PC-3 (cell line): ENCODE results near the gene ERFE. TPM values are rescaled to one million over a fixed set of nuclear protein-coding genes. Genes with fewer than 3 reads are reported as not detected.

Experiments
- ATAC-seq: fragments of 200-7000 bp; cut with Tn5 transposase; 2 replicates; pipeline ENCODE4 v1.9.1; 2020; ENCODE audit warnings: mild to moderate bottlenecking, moderate library complexity
- BruUV-seq: library from RNA; stranded (reverse); fragments of 400-500 nt; replicated peaks from 2 replicates; lab custom pipeline; 2021; lab: Mats Ljungman, UMichigan
- CTCF ChIA-PET: fragments of 300-600 bp; sonication (Branson Sonifier 250); formaldehyde crosslinking; loops from one replicate; lab custom pipeline; 2022; ENCODE audit warnings: antibody characterized with exemption; lab: Charles Lee
- POLR2A ChIA-PET: fragments of 300-600 bp; sonication (Branson Sonifier 250); formaldehyde crosslinking; loops from one replicate; lab custom pipeline; 2022; ENCODE audit warnings: antibody characterized with exemption; ENCODE audit not compliant: unreplicated experiment; lab: Charles Lee
- DNase-seq: peaks from one replicate; pipeline ENCODE4 v3.0.0-alpha.2; 2015
- H2AFZ ChIP-seq: fragments of 300-600 bp; sonication (generic); 2 replicates; pipeline ENCODE4 v1.6.0; 2016; ENCODE audit warnings: antibody characterized with exemption, low read length
- H3F3A ChIP-seq: fragments of 300-600 bp; sonication (generic); one replicate; pipeline ENCODE4 v1.6.0; 2017; ENCODE audit warnings: antibody characterized with exemption, low read length, control low read depth, mild to moderate bottlenecking; ENCODE audit not compliant: unreplicated experiment
- H3K27ac ChIP-seq: fragments of 300-600 bp; sonication (generic); 2 replicates; pipeline ENCODE4 v1.5.1; 2016; ENCODE audit warnings: mild to moderate bottlenecking, low read length
- H3K27me3 ChIP-seq: fragments of 300-600 bp; sonication (generic); 2 replicates; pipeline ENCODE4 v1.6.1; 2016; ENCODE audit warnings: low read length, mixed read lengths
- H3K36me3 ChIP-seq: fragments of 300-600 bp; sonication (generic); 2 replicates; pipeline ENCODE4 v1.6.1; 2016; ENCODE audit warnings: low read depth, mixed run types, low read length, mixed read lengths
- H3K4me1 ChIP-seq: fragments of 300-600 bp; sonication (generic); 2 replicates; pipeline ENCODE4 v1.5.1; 2016; ENCODE audit warnings: low read length; ENCODE audit not compliant: insufficient read depth
- H3K4me2 ChIP-seq: fragments of 300-600 bp; sonication (generic); 2 replicates; pipeline ENCODE4 v1.6.0; 2016; ENCODE audit warnings: low read length
- H3K4me3 ChIP-seq: fragments of 300-600 bp; sonication (generic); 2 replicates; pipeline ENCODE4 v1.5.1; 2016; ENCODE audit warnings: mild to moderate bottlenecking, low read length, mixed read lengths
- H3K79me2 ChIP-seq: fragments of 300-600 bp; sonication (generic); 2 replicates; pipeline ENCODE4 v1.6.1; 2017; ENCODE audit warnings: low read length, mixed read lengths
- H3K9ac ChIP-seq: fragments of 300-600 bp; sonication (generic); 2 replicates; pipeline ENCODE4 v1.6.0; 2016; ENCODE audit warnings: mild to moderate bottlenecking, low read length
- H3K9me2 ChIP-seq: fragments of 300-600 bp; sonication (generic); replicated peaks from 2 replicates; pipeline ENCODE4 v1.6.1; 2016; ENCODE audit warnings: mixed run types, low read length, mixed read lengths
- H3K9me3 ChIP-seq: fragments of 300-600 bp; sonication (generic); 2 replicates; pipeline ENCODE4 v1.6.1; 2016; ENCODE audit warnings: low read length, mixed read lengths
- H4K20me1 ChIP-seq: fragments of 300-600 bp; sonication (generic); 2 replicates; pipeline ENCODE4 v1.6.1; 2016; ENCODE audit warnings: low read length, mixed read lengths
- CTCF ChIP-seq: fragments of 300-600 bp; sonication (generic); conservative IDR thresholded peaks from 2 replicates; pipeline ENCODE4 v1.5.1; 2017; ENCODE audit warnings: antibody characterized with exemption, low read depth, mild to moderate bottlenecking, low read length
- EZH2 ChIP-seq: fragments of 300-600 bp; sonication (generic); IDR thresholded peaks from one replicate; pipeline ENCODE4 v1.6.1; 2017; ENCODE audit warnings: antibody characterized with exemption, mild to moderate bottlenecking, low read length; ENCODE audit not compliant: unreplicated experiment
- EZH2phosphoT487 ChIP-seq: fragments of 300-600 bp; sonication (generic); IDR thresholded peaks from 2 replicates; pipeline ENCODE4 v1.6.1; 2018; ENCODE audit warnings: mild to moderate bottlenecking, antibody characterized with exemption, low read length, borderline replicate concordance
- intact Hi-C: fragments of 100-400 bp; cut with micrococcal nuclease; formaldehyde crosslinking; loops from 2 replicates; pipeline ENCODE4 v1.9.0; 2023
- total RNA-seq: library from RNA; depleted of rRNA; stranded (reverse); fragments of >200 nt; gene quantifications from 2 replicates; pipeline ENCODE4 v1.2.3, GENCODE V29; 2014

The ERFE gene
- total RNA-seq, 1 experiment from 2014 or later = 7.4 TPM

DNA sequence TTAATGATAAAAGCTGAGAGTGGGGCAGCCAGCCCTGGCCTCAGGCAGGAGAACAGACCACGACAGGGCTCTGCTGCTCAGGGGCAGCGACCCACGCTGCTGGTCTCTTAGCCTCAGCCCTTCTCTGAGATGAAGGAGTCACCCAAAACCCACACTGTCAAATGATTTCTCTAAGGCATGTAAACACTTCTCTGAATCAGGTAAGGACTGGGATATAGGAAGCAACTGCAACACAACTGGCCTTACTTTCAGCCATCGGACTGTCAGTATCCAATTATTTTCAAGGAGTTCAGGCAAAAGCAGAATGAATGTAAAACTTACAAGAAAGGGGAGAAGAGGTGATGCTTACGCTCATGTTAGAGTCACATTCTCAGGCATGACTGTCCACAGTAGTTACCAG is 21.8 kb downstream of the ERFE start:
- DNase-seq (no peak), ATAC-seq (no peak)
- no peak overlapping the region for H3K27ac ChIP-seq
- TF ChIP-seq EZH2 = no peak
- no peak for TF ChIP-seq EZH2phosphoT487
- no peak for TF ChIP-seq CTCF
- peaks cover 62% of the 10 kb centered on the region for H3K36me3 ChIP-seq
- H3K9me2 ChIP-seq = no peaks in the 10 kb centered on the region
- CTCF ChIA-PET = no interaction called here
- BruUV-seq = no TSS peak
- H3K9ac ChIP-seq = no peak overlapping the region
- POLR2A ChIA-PET = no interaction called here
- H3K4me3 ChIP-seq = no peak overlapping the region
- H3K27me3 ChIP-seq = no peaks in the 10 kb centered on the region
- no peaks in the 10 kb centered on the region for H3K4me1 ChIP-seq
- intact Hi-C loops = no loop called here
- H4K20me1 ChIP-seq = no peaks in the 10 kb centered on the region
- no peaks in the 10 kb centered on the region for H3K79me2 ChIP-seq
- no peaks in the 10 kb centered on the region for H3F3A ChIP-seq
- no peaks in the 10 kb centered on the region for H3K9me3 ChIP-seq
- H3K4me2 ChIP-seq = no peak overlapping the region
- no peak overlapping the region for H2AFZ ChIP-seq

DNA sequence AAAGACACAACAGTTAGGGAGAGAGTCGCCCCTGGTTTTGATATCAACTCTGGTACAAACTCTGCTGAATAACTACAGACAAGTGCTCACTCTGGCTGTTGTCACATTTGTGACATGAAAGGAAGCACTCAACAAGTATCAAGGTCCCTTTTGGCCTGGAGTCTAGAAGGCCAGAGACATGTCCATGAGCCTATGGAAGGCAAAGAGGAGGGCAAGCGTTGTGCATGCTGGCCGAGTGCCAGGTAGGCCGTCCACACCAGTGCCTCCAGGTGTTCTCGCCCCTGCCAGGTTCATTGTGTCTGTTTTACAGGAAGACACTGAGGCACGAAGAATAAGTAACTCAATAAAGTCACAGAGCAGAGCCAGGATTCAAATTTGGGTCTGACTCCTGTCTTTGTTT is 23.6 kb downstream of the ERFE start:
- POLR2A ChIA-PET = no interaction called here
- Histone ChIP-seq H3K4me2 (no peak overlapping the region), H4K20me1 (no peaks in the 10 kb centered on the region), H3K79me2 (no peaks in the 10 kb centered on the region), H3K9ac (no peak overlapping the region), H3F3A (no peaks in the 10 kb centered on the region), H3K27me3 (no peaks in the 10 kb centered on the region), H3K9me3 (no peaks in the 10 kb centered on the region), H3K27ac (no peak overlapping the region), H3K36me3 (peaks cover 64% of the 10 kb centered on the region), H3K9me2 (no peaks in the 10 kb centered on the region), H2AFZ (no peak overlapping the region), H3K4me3 (no peak overlapping the region), H3K4me1 (no peaks in the 10 kb centered on the region)
- CTCF ChIA-PET = no interaction called here
- TF ChIP-seq EZH2phosphoT487 (no peak), EZH2 (no peak), CTCF (no peak)
- no TSS peak for BruUV-seq
- DNase-seq (no peak), ATAC-seq (no peak)
- intact Hi-C loops = no loop called here

DNA sequence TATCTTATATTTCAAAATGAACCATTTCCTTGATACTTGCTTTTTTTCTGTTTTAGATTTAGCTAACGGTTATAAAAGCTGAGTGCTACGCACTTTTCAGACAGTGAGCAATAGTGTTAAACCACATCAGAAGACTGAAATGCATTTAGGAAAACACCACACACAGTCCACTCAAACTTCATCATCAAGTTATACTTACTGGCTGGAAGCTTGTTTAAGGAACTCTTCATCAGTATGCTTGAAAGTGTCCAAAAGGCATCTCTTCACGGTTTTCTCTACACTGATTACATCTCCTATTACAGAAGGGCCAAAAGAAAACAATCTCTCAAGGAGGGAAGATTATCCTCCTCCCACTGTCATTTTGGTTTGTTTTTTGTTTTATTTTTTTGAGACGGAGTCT is 25.1 kb downstream of the ERFE start:
- Histone ChIP-seq H3K9me3 (no peaks in the 10 kb centered on the region), H4K20me1 (no peaks in the 10 kb centered on the region), H3K4me1 (no peaks in the 10 kb centered on the region), H3K27me3 (no peaks in the 10 kb centered on the region), H3K4me3 (no peak overlapping the region), H3K4me2 (no peak overlapping the region), H3K36me3 (peaks cover 71% of the 10 kb centered on the region), H3K27ac (no peak overlapping the region), H3K9me2 (no peaks in the 10 kb centered on the region), H3K9ac (no peak overlapping the region), H2AFZ (no peak overlapping the region), H3F3A (no peaks in the 10 kb centered on the region), H3K79me2 (no peaks in the 10 kb centered on the region)
- ChIA-PET POLR2A (no interaction called here), CTCF (no interaction called here)
- ATAC-seq (no peak), DNase-seq (no peak)
- TF ChIP-seq EZH2 (no peak), EZH2phosphoT487 (no peak), CTCF (no peak)
- BruUV-seq = no TSS peak
- intact Hi-C loops = no loop called here
